HCT116 (cell line): Measurements from ENCODE around the gene KCTD18. TPM values are rescaled to one million over a fixed set of nuclear protein-coding genes. Genes with fewer than 3 reads are reported as not detected.
A peak's percentile ranks its signal among the peaks of the same experiment; 100 is the strongest.

Experiments used
- ATAC-seq: fragments of 200-7000 bp; cut with Tn5 transposase; 2 replicates; pipeline ENCODE4 v1.9.1; 2020; ENCODE audit warnings: mild to moderate bottlenecking, moderate library complexity
- BruUV-seq: library from RNA; stranded (reverse); fragments of 400-500 nt; replicated peaks from 2 replicates; lab custom pipeline; 2021; lab: Mats Ljungman, UMichigan
- CTCF ChIA-PET: fragments of 300-600 bp; sonication (Branson Sonifier 250); formaldehyde crosslinking; loops from one replicate; lab custom pipeline; 2021; ENCODE audit warnings: antibody characterized with exemption; lab: Charles Lee
- POLR2A ChIA-PET: fragments of 300-600, 350-600 bp; sonication (Branson Sonifier 250); formaldehyde crosslinking; loops from one replicate; lab custom pipeline; 2021; ENCODE audit warnings: antibody characterized with exemption; lab: Charles Lee
- RAD21 ChIA-PET, 2 experiments: fragments of 300-600 bp; sonication (Branson Sonifier 250); formaldehyde crosslinking; loops; one replicate each; lab custom pipeline; 2023; ENCODE audit warnings: low total read pairs in 2 of 2; ENCODE audit not compliant: uncharacterized antibody in 2 of 2, unreplicated experiment in 2 of 2, low non-redundant PET in 1 of 2; lab: Charles Lee
- DNase-seq: peaks from one replicate; pipeline ENCODE4 v3.0.0-alpha.2; 2010; ENCODE audit warnings: low read depth, low spot score
- H2AFZ ChIP-seq: fragments of 200-600 bp; shearing (Covaris generic), sonication (generic); 2 replicates; pipeline ENCODE4 v1.6.1; 2017; ENCODE audit warnings: low read depth, mixed run types, mixed read lengths, antibody characterized with exemption, low read length; ENCODE audit not compliant: poor library complexity, severe bottlenecking
- H3K27ac ChIP-seq: 2 replicates; pipeline ENCODE4 v1.5.1; 2012; ENCODE audit warnings: low read depth, low read length
- H3K27me3 ChIP-seq: fragments of 200-600 bp; sonication (generic); 2 replicates; pipeline ENCODE4 v1.6.1; 2016; ENCODE audit warnings: mixed run types, low read length, mixed read lengths; ENCODE audit not compliant: insufficient read depth
- H3K36me3 ChIP-seq, 2 experiments: fragments of 200-500 bp in 1 of 2; fragments of 200-600 bp in 1 of 2; sonication (Bioruptor generic) in 1 of 2; sonication (generic) in 1 of 2; 2 replicates each; pipeline versions ENCODE4 v1.5.1 to v1.6.1; 2014 to 2016; ENCODE audit warnings: low read length in 2 of 2, inconsistent platforms in 1 of 2, mixed read lengths in 1 of 2, mixed run types in 1 of 2; ENCODE audit not compliant: insufficient read depth in 2 of 2, control insufficient read depth in 1 of 2
- H3K4me1 ChIP-seq, 2 experiments: fragments of 200-600 bp in 1 of 2; sonication (generic) in 1 of 2; 2 replicates each; pipeline versions ENCODE4 v1.5.1 to v1.6.1; 2012 to 2017; ENCODE audit warnings: low read length in 2 of 2, inconsistent platforms in 1 of 2, mild to moderate bottlenecking in 1 of 2, mixed read lengths in 1 of 2, mixed run types in 1 of 2, moderate library complexity in 1 of 2; ENCODE audit not compliant: insufficient read depth in 2 of 2, control insufficient read depth in 1 of 2
- H3K4me2 ChIP-seq: fragments of 200-600 bp; sonication (generic); 2 replicates; pipeline ENCODE4 v1.6.1; 2017; ENCODE audit warnings: mixed run types, low read length, mixed read lengths
- H3K4me3 ChIP-seq, 2 experiments: fragments of 200-600 bp in 1 of 2; sonication (generic) in 1 of 2; replicated peaks in 1 of 2; 2 replicates each; pipeline ENCODE4 v1.5.1; 2011 to 2016; ENCODE audit warnings: low read length in 2 of 2, control low read depth in 1 of 2, low read depth in 1 of 2, mild to moderate bottlenecking in 1 of 2, mixed read lengths in 1 of 2, mixed run types in 1 of 2
- H3K79me2 ChIP-seq: fragments of 200-600 bp; sonication (generic); 2 replicates; pipeline ENCODE4 v1.6.1; 2017; ENCODE audit warnings: mild to moderate bottlenecking, mixed run types, low read length, moderate library complexity, mixed read lengths; ENCODE audit not compliant: insufficient read depth
- H3K9ac ChIP-seq: fragments of 200-600 bp; sonication (generic); 2 replicates; pipeline ENCODE4 v1.6.1; 2016; ENCODE audit warnings: low read length, mixed read lengths
- H3K9me2 ChIP-seq: fragments of 200-600 bp; sonication (generic), shearing (Covaris generic); 2 replicates; pipeline ENCODE4 v1.6.1; 2017; ENCODE audit warnings: mixed run types, mild to moderate bottlenecking, moderate library complexity; ENCODE audit not compliant: insufficient read depth
- H3K9me3 ChIP-seq, 2 experiments: fragments of 200-500 bp in 1 of 2; fragments of 200-600 bp in 1 of 2; sonication (Bioruptor generic) in 1 of 2; sonication (generic) in 1 of 2; 2 replicates each; pipeline ENCODE4 v1.6.1; 2014 to 2017; ENCODE audit warnings: low read length in 2 of 2, mixed read lengths in 2 of 2, inconsistent platforms in 1 of 2, low read depth in 1 of 2, mild to moderate bottlenecking in 1 of 2, mixed run types in 1 of 2, moderate library complexity in 1 of 2; ENCODE audit not compliant: control insufficient read depth in 1 of 2, insufficient read depth in 1 of 2
- H4K20me1 ChIP-seq: fragments of 200-600 bp; sonication (generic), shearing (Covaris generic); 2 replicates; pipeline ENCODE4 v1.6.1; 2017; ENCODE audit warnings: mixed run types, mild to moderate bottlenecking, moderate library complexity; ENCODE audit not compliant: insufficient read depth
- ATF3 ChIP-seq: IDR thresholded peaks from 2 replicates; pipeline ENCODE4 v1.6.1; 2012
- CBX3 ChIP-seq: IDR thresholded peaks from 2 replicates; pipeline ENCODE4 v1.6.1; 2012; ENCODE audit warnings: low read depth
- CEBPB ChIP-seq: IDR thresholded peaks from 2 replicates; pipeline ENCODE4 v1.6.1; 2012; ENCODE audit warnings: low read depth
- CTCF ChIP-seq, 3 experiments: fragments of 200-600 bp in 1 of 3; sonication (generic) in 1 of 3; IDR thresholded peaks in 2 of 3; conservative IDR thresholded peaks in 1 of 3; 2 replicates each; pipeline ENCODE4 v1.5.1; 2012 to 2017; ENCODE audit warnings: low read depth in 2 of 3, low read length in 2 of 3, antibody characterized with exemption in 1 of 3, borderline replicate concordance in 1 of 3, control low read depth in 1 of 3, mild to moderate bottlenecking in 1 of 3, mixed read lengths in 1 of 3, mixed run types in 1 of 3, moderate library complexity in 1 of 3; ENCODE audit not compliant: insufficient read depth in 1 of 3
- EZH2phosphoT487 ChIP-seq: fragments of 200-600 bp; IDR thresholded peaks from 2 replicates; pipeline ENCODE4 v1.6.1; 2018; ENCODE audit warnings: antibody characterized with exemption, borderline replicate concordance
- POLR2AphosphoS5 ChIP-seq: IDR thresholded peaks from 2 replicates; pipeline ENCODE4 v1.6.1; 2011; ENCODE audit warnings: mild to moderate bottlenecking, low read depth, low read length, moderate library complexity
- RAD21 ChIP-seq: IDR thresholded peaks from 2 replicates; pipeline ENCODE4 v1.6.1; 2012; ENCODE audit warnings: low read depth, mild to moderate bottlenecking
- SP1 ChIP-seq: IDR thresholded peaks from 2 replicates; pipeline ENCODE4 v1.6.1; 2012; ENCODE audit warnings: low read depth
- YY1 ChIP-seq: IDR thresholded peaks from 2 replicates; pipeline ENCODE4 v1.6.1; 2011; ENCODE audit warnings: low read length, low read depth, moderate library complexity, mild to moderate bottlenecking; ENCODE audit not compliant: insufficient replicate concordance; ENCODE audit errors: extremely low read depth
- ZBTB33 ChIP-seq: IDR thresholded peaks from 2 replicates; pipeline ENCODE4 v1.6.1; 2011; ENCODE audit warnings: mild to moderate bottlenecking, low read length, moderate library complexity; ENCODE audit not compliant: insufficient replicate concordance; ENCODE audit errors: extremely low read depth
- ZFX ChIP-seq: fragments of 450-650 bp; IDR thresholded peaks from 2 replicates; pipeline ENCODE4 v1.6.1; 2017
- intact Hi-C: fragments of 100-400 bp; cut with micrococcal nuclease; formaldehyde crosslinking; loops from 2 replicates; pipeline ENCODE4 v1.10.0; 2022
- total RNA-seq: library from RNA; stranded (reverse); gene quantifications from one replicate; pipeline ENCODE4 v1.2.1, GENCODE V29; 2021; ENCODE audit not compliant: unreplicated experiment

The KCTD18 gene
- total RNA-seq, 1 experiment from 2014 or later: 12.8 TPM

- H3K27me3 ChIP-seq: no peaks in the 10 kb centered on the region
- H3K9me2 ChIP-seq: no peaks in the 10 kb centered on the region
- no peaks in the 10 kb centered on the region for H3K9me3 ChIP-seq
- DNase-seq (no peak), ATAC-seq (no peak)
- H3K27ac ChIP-seq: no peak overlapping the region
- ChIA-PET POLR2A (no interaction called here), CTCF (no interaction called here), RAD21 (no interaction called here)
- H3K79me2 ChIP-seq: no peaks in the 10 kb centered on the region
- H3K9ac ChIP-seq: no peak overlapping the region
- intact Hi-C loops: no loop called here
- H3K4me3 ChIP-seq: no peak overlapping the region
- no peaks in the 10 kb centered on the region for H4K20me1 ChIP-seq
- TF ChIP-seq CTCF (IDR thresholded peaks at IDR 0.05 in 2 of 3, conservative IDR thresholded peaks at IDR 0.05 in 1 of 3; ENCODE audit: borderline replicate concordance in 1 of 3, insufficient read depth in 1 of 3, low read depth in 2 of 3, low read length in 2 of 3) (peak in 1 of 3 experiments; percentile 9; a peak in 1 of 6 replicates), YY1 (no peak)
- no TSS peak for BruUV-seq
- H3K36me3 ChIP-seq: no peaks in the 10 kb centered on the region
- no peak overlapping the region for H3K4me2 ChIP-seq
- H2AFZ ChIP-seq: no peak overlapping the region
- H3K4me1 ChIP-seq: peaks cover 10 to 21% of the 10 kb centered on the region in 2 experiments
Measured at GRCh38 chr2:200453853-200454534, 55.9 kb downstream of the KCTD18 start.

GRCh38 chr2:200453142-200453852 is 56.6 kb downstream of the KCTD18 start:
- POLR2A ChIA-PET: no interaction called here
- H3K36me3 ChIP-seq: no peaks in the 10 kb centered on the region
- no peak for ATAC-seq

More at GRCh38 chr2:200453142-200453852, 56.6 kb downstream of the KCTD18 start:
- CTCF ChIA-PET: no interaction called here
- Histone ChIP-seq H3K4me2 (no peak overlapping the region), H2AFZ (no peak overlapping the region), H4K20me1 (no peaks in the 10 kb centered on the region), H3K27me3 (no peaks in the 10 kb centered on the region), H3K9me3 (no peaks in the 10 kb centered on the region), H3K9me2 (no peaks in the 10 kb centered on the region), H3K27ac (no peak overlapping the region), H3K9ac (no peak overlapping the region), H3K4me1 (peaks cover 10 to 21% of the 10 kb centered on the region in 2 experiments), H3K79me2 (no peaks in the 10 kb centered on the region), H3K4me3 (no peak overlapping the region)
- TF ChIP-seq EZH2phosphoT487: no peak
- no peak for TF ChIP-seq POLR2AphosphoS5
- no peak for TF ChIP-seq ZFX
- TF ChIP-seq RAD21: no peak
- TF ChIP-seq ZBTB33: no peak
- no peak for TF ChIP-seq CBX3
- TF ChIP-seq ATF3: no peak
- no peak for TF ChIP-seq SP1
- no peak for TF ChIP-seq CEBPB
- no peak for TF ChIP-seq YY1
- RAD21 ChIA-PET: no interaction called here
- no peak for DNase-seq
- BruUV-seq: no TSS peak
- intact Hi-C loops: no loop called here
